Body of pancreas (tissue), 4 donors: Measurements from ENCODE around the gene KMT2B.

ENCODE experiments used
- CTCF ChIP-seq, 7 experiments: fragments of 450-650 bp in 4 of 7; fragments of 200-600 bp in 3 of 7; sonication (generic) in 3 of 7; IDR thresholded peaks; one replicate each; pipeline ENCODE4 v1.5.1; 2016 to 2019; ENCODE audit warnings: antibody characterized with exemption in 7 of 7
- POLR2A ChIP-seq, 3 donors: fragments of 450-650 bp; IDR thresholded peaks; one replicate each; pipeline ENCODE4 v1.6.1; 2016; ENCODE audit warnings: antibody characterized with exemption in 3 of 3, mild to moderate bottlenecking in 2 of 3

GRCh38 chr19:35780717-35781116 is 62.9 kb downstream of the KMT2B start:
- no peak for TF ChIP-seq CTCF (IDR thresholded peaks at IDR 0.05)
- TF ChIP-seq POLR2A (IDR thresholded peaks at IDR 0.05), result no peak
